Stimulated activated CD8-positive, alpha-beta memory T cell treated with anti-CD3 and anti-CD28 coated beads, Interleukin-4, amount 100 ng/mL, for 24 hours (primary cell): ENCODE results near the gene LTB.

Source experiments
- DNase-seq: peaks from one replicate; pipeline ENCODE4 v3.0.0-alpha.2; 2020; ENCODE audit warnings: low read depth

LTB gene

DNA sequence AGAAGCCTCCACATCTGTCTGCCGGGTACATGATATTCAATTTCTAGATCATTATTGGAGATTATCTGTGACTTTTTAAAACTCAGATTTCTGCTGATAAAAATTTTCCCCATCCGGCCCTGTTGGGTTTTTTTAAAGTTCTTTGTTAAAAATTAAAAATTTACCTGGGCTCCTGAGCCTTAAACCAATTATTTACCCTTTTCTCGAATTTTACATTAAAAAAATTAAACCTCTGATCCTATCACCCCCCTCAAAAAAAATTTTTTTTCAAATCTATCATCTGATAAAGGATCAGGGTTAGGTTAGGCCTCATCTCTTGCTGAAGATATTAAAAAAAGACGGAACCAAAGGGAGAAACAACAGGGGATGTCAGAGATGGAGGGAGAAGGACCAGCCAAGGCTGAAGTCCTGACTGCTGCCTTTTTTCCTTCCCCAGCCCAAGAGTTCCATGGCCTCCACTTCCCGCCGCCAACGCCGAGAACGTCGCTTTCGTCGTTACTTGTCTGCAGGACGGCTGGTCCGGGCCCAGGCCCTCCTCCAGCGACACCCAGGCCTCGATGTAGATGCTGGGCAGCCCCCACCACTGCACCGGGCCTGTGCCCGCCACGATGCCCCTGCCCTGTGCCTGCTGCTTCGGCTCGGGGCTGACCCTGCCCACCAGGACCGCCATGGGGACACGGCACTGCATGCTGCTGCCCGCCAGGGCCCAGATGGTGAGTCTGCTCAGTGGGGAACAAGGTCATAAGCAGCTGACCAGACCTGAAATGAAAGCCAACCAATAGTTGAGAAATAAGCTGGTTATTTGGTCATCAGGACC is 34.3 kb downstream of the LTB start:
- no peak for DNase-seq

DNA sequence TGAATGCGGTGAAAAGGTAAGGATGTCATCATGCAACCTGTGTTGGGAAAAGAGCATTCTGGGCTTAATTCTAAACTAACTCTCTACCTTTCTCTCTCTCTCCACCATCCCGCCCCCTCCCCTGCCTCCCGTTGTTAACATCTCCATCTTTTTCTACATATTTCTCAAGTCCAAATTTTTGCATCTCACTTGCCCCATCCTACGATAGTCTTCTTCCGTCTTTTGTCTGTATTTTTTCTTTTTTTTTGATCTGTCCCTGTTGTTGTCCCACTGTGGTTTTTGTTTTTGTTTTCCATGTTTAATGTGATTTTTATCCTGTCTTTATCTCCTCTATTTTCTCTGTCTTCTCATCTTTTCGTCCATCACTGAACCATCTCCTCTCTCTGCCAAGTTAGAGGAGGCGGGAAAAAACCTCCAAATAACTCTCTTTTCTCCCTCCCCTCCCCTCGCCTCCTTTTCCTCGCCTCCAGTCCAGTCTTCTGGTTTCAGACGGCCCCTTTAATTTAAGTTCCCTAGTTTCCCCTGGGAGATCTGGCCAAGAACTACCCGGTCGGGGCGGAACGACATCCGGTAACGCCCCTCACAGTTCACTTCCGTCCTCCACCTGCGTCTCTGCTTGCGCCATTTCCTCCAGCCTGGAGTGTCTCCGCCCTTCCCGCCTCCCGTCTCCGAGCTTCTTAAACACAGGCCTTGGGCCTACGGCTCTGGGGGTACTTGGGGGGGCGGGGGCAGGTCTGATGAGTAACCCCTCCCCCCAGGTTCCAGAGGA is 35.1 kb downstream of the LTB start, which contains the start of gene NFKBIL1:
NFKBIL1 (plus strand) TSS at position 651 of the 769 bp plus-strand sequence; CDS start at position 738, 87 bp downstream.
- DNase-seq, result peak; percentile 89

DNA sequence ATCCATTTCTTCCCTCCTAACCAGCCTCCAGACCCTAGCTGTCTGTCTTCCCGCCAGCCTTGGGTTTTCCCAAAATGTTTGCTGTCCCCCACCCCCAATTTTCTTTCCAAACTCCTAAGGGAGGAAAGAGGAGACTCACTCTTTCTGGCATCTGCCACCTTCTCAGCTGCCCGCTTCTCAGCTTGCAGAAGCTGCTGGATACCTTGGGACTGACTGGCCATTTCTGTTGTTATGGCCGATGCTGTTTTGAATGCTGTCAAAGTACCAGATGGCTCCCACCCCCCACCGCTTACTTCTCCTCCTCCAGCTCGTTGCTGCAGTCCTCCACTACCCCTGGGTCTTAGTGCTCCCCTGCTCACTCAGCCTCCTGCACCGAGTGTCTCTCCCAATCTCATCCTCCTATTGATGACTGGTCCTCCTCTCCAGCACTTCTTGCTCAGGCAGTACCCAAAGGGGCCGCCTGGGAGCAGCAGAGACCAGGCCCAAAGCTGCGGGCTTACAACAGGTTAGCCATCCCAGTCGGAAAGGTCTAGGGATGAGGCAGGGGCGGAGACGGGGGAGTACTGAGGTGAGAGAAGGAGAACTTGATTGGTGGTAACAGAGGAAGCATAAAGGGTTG is 35.8 kb downstream of the LTB start, which contains the start of gene ATP6V1G2:
ATP6V1G2 (minus strand) TSS at position 270 of the 619 bp plus-strand sequence; CDS start at position 221, 49 bp downstream.
- peak; percentile 80 for DNase-seq

DNA sequence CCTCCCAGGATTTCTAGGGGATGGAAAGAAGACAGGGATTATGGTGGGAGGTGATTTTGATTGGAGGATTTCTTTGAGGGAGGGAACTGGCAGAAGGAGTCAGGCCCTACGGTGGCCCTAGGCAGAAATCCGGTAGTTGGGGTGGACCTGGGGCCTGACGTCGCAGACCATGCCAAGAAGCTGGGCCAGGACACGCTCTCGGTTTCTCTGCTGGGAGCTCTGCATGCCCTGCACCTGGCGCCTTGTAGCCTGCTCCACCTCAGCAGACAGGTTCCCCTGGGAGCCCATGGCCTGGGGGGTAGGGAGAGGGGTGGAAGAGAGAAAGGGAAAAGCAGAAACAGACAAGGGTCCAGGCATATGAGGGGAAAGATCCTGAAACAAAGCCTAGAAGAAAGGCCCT is 36.9 kb downstream of the LTB start:
- DNase-seq, result no peak

GRCh38 chr6:31544676-31545075 is 37.5 kb downstream of the LTB start:
- DNase-seq, result no peak

GRCh38 chr6:31543639-31544038 is 38.6 kb downstream of the LTB start:
- DNase-seq, result no peak

GRCh38 chr6:31541658-31542521 is 40.3 kb downstream of the LTB start, which contains the start of gene DDX39B:
TSS of gene DDX39B (minus strand) at chr6:31542003. CDS start at chr6:31540532, 1,471 bp downstream.
- peak; percentile 88 for DNase-seq

GRCh38 chr6:31541059-31541657 is 41.1 kb downstream of the LTB start:
- peak; percentile 40 for DNase-seq

DNA sequence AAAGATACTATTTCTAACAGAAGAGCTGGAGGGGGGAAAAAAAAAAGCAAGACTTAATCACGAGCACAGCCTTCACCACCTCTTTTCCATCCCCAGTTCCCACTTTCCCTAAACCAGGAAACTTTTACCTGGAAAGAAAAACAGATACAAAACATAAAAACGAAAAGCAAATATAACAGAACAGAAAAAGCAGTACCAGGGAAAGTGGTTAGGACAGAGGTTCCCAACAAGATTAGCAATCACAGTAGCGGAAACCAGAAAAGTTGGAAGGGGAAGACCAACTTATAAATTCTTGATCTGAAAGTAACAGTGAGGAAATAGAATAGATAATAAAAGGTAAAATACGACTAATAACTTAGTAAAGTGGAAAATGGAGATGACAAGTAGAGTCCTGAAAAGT is 41.6 kb downstream of the LTB start:
- DNase-seq, result no peak

DNA sequence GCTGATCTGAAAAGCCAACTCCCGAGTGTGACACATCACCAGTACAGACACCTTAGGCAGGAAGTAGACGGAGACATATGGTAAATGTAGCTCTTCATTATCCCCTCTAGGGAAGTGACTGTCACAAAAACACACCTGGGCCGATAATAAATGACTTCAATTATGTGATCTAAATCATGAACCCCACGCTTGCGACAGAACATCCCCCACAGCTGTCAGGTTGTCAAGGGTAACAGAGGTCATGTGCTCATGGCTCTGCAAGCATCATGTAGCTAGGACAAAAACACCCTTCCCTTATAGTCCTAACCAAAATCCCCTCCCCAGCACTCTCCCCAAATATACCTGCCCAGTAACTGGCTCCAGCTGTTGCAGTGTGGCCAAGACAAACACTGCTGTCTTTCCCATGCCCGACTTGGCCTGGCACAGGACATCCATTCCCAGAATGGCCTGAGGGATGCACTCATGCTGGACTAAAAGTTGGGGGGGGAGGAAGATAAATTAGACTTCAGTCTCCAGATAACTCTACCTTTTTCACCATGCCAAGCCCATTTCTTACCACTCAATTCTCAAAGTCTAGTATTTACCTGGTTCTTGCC is 43.3 kb downstream of the LTB start:
- DNase-seq, result no peak

DNA sequence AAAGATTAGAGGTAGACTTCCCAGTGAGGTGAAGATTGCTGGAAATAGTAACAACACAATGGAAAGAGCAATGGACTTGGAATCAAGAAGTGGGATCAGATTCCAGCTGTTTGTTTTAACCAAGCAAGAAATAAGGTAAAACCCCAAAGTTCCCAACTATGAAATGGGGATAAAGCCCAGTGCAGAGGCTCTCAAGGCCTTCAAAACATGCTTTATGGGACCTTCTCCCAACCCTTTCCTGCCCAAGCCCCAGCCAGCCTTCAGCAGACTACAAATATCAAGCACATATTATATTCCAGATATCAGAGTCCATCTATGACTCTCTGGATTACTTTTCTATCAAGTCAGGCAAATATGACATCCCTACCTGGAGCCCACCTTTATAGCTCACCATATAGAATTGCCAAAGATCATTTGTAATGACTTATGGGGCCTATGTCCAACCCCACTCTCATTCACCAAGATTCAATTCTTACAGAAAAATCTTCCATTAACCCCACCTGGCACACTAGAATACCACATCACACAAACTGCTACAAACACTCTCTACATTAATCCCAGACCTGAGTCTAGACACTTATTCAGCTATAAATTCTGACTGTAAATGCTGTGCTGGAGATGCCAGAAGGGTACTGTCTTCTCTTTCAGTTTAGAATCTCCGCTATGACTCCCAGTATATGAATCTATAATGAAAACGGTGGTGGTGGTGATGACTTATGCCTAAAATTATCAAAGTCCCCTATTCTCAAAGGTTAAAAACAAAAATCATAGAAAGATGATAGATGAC is 46.5 kb downstream of the LTB start:
- no peak for DNase-seq

DNA sequence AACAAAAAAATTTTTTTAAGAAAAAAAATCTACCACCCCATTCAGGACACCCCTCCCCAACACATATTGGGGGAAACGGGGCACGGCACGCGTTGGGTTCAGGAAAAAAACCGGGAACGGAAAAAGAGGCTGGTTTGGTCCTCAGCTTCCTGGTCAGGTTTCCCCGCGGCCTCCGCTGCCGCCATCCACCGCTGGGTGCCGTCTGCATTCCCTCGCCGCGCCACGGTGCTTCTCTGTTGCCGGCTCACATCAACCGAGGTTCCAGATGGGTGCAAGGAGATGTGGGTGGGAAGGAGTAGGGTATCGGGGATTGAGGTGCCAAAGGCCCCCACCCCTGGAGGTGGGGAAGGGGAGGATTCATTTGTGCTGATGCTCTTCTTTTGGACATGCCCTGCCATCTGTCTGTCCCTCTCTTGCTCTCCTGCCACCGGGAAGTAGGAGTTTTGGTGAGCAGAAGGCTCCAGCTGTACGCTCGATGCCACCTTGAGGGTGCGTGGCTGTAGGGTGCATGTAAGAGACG is 47.6 kb downstream of the LTB start:
- no peak for DNase-seq

DNA sequence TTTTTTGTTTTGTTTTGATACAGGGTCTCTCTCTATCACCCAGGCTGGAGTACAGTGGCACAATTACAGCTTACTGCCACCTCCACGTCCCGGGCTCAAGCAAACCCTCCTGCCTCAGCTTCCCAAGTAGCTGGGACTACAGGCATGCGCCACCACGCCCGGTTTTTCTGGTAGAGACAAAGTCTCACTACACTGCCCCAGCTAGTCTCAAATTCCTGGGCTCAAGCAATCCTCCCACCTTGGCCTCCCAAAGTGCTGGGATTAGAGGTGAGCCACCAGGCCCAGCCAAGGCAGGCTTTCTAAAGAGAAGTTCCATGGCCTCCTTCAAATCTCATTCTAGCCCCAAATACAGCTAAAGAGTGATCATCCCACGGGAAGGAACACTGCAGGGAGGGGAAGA is 48.2 kb downstream of the LTB start:
- no peak for DNase-seq

- DNase-seq, result no peak
Observed at GRCh38 chr6:31533455-31533841, 48.8 kb downstream of the LTB start.

GRCh38 chr6:31532644-31533454 is 49.4 kb downstream of the LTB start:
- DNase-seq, result no peak

GRCh38 chr6:31531771-31532643 is 50.2 kb downstream of the LTB start:
- no peak for DNase-seq

- no peak for DNase-seq
Observed at GRCh38 chr6:31531162-31531561, 51.1 kb downstream of the LTB start.

DNA sequence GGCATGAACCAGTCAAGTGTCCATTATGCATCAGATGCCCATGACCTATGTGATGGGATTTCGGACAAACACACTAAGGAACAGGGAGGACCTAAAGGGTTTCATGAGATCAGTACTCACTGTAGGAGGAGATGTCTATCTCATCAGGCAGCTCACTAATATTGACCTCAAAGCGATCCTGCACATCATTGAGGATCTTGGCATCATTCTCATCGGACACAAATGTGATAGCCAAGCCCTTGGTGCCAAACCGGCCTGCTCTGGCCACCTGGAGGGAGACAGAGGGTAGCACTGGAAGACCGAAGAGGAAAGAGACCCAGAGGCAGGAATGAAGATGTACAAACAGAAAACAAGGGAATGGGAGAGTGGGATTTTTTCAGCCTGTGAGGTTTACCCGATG is 51.6 kb downstream of the LTB start:
- no peak for DNase-seq
